Stimulated activated CD4-positive, alpha-beta T cell treated with anti-CD3 and anti-CD28 coated beads, TNF-alpha, amount 100 ng/mL, for 1 hour (primary cell): ENCODE measurements around the gene MRPL41.
"Not testable (repeated sequence)": the region's sequence is repeated elsewhere in the genome, so short reads cannot be mapped to it uniquely, and the experiment has no call there.

ENCODE experiments used
- DNase-seq, 3 donors: peaks; one replicate each; pipeline ENCODE4 v3.0.0-alpha.2; 2020; ENCODE audit warnings: low read depth in 3 of 3, low spot score in 1 of 3

Gene MRPL41

GRCh38 chr9:137521405-137521985, 30.2 kb upstream of the MRPL41 start:
- DNase-seq, result no peak

- no peak for DNase-seq
These were observed 28.8 kb upstream of the MRPL41 start for GRCh38 chr9:137522746-137523455.

- no peak for DNase-seq
These were observed 27.3 kb upstream of the MRPL41 start for GRCh38 chr9:137524161-137524980.

- no peak for DNase-seq
These were observed 26.7 kb upstream of the MRPL41 start for GRCh38 chr9:137524981-137525317.

- no peak for DNase-seq
These were observed 21.3 kb upstream of the MRPL41 start for GRCh38 chr9:137530331-137530730.

- DNase-seq, result no peak
These were observed 20.4 kb upstream of the MRPL41 start for GRCh38 chr9:137531099-137531765.

GRCh38 chr9:137532891-137533468, 18.7 kb upstream of the MRPL41 start:
- not testable (repeated sequence) for DNase-seq

GRCh38 chr9:137534256-137535119, 17.2 kb upstream of the MRPL41 start:
- no peak for DNase-seq

GRCh38 chr9:137535120-137535428, 16.6 kb upstream of the MRPL41 start:
- DNase-seq, result no peak

GRCh38 chr9:137536594-137537131, 15.0 kb upstream of the MRPL41 start:
- DNase-seq, result not testable (repeated sequence)

- DNase-seq, result no peak
These were observed 13.6 kb upstream of the MRPL41 start for GRCh38 chr9:137538058-137538457.

GRCh38 chr9:137540536-137540935, 11.1 kb upstream of the MRPL41 start:
- DNase-seq, result no peak

GRCh38 chr9:137542486-137542885, 9.2 kb upstream of the MRPL41 start:
- no peak for DNase-seq

- no peak for DNase-seq
These were observed 8.3 kb upstream of the MRPL41 start for GRCh38 chr9:137543237-137543963.

GRCh38 chr9:137544176-137544760, 7.4 kb upstream of the MRPL41 start:
- no peak for DNase-seq

- no peak for DNase-seq
These were observed 6.6 kb upstream of the MRPL41 start for GRCh38 chr9:137545123-137545522.

GRCh38 chr9:137547687-137548543, 3.8 kb upstream of the MRPL41 start:
- DNase-seq, result no peak

- peak in 2 of 3 donors; percentile 22 to 24 for DNase-seq
These were observed 1.5 kb upstream of the MRPL41 start, which contains the start of gene PNPLA7 for GRCh38 chr9:137550231-137550621. Gene PNPLA7, minus strand, starts transcription at chr9:137550402. Its CDS starts 205 bp downstream, at chr9:137550197.
